SJSA1 (cell line): ENCODE data around the gene ICAM3. TPM values are rescaled to one million over a fixed set of nuclear protein-coding genes. Genes with fewer than 3 reads are reported as not detected.
A peak's percentile ranks its signal among the peaks of the same experiment; 100 is the strongest.

Source experiments
- DNase-seq, 2 experiments: peaks; one replicate each; pipeline ENCODE4 v3.0.0-alpha.2; 2015 to 2020; ENCODE audit warnings: low spot score in 2 of 2, low read depth in 1 of 2
- H3K27ac ChIP-seq: fragments of 250-450 bp; sonication (Bioruptor Pico); 2 replicates; pipeline ENCODE4 v1.5.1; 2020; ENCODE audit warnings: mild to moderate bottlenecking, moderate library complexity
- H3K27me3 ChIP-seq: fragments of 250-450 bp; sonication (Bioruptor Pico); replicated peaks from 2 replicates; pipeline ENCODE4 v1.5.1; 2020; ENCODE audit warnings: mild to moderate bottlenecking, moderate library complexity
- H3K36me3 ChIP-seq: fragments of 250-450 bp; sonication (Bioruptor Pico); 2 replicates; pipeline ENCODE4 v1.5.1; 2020; ENCODE audit warnings: mild to moderate bottlenecking
- H3K4me1 ChIP-seq: fragments of 250-450 bp; sonication (Bioruptor Pico); replicated peaks from 2 replicates; pipeline ENCODE4 v1.6.1; 2021; ENCODE audit warnings: mild to moderate bottlenecking
- H3K4me3 ChIP-seq: fragments of 250-450 bp; sonication (Bioruptor Pico); 2 replicates; pipeline ENCODE4 v1.5.1; 2020; ENCODE audit warnings: mild to moderate bottlenecking
- H3K9me3 ChIP-seq: fragments of 250-450 bp; sonication (Bioruptor Pico); replicated peaks from 2 replicates; pipeline ENCODE4 v1.5.1; 2020; ENCODE audit warnings: mild to moderate bottlenecking
- total RNA-seq: library from RNA; depleted of rRNA; stranded (reverse); fragments of >200 nt; shearing (Covaris generic); gene quantifications from 2 replicates; pipeline ENCODE4 v1.2.3, GENCODE V29; 2014

The ICAM3 gene
- total RNA-seq, 1 experiment from 2014 or later: 8.1 TPM

GRCh38 chr19:10318807-10319682 is 20.4 kb downstream of the ICAM3 start:
- H3K36me3 ChIP-seq: peaks cover 81% of the 10 kb centered on the region
- H3K4me3 ChIP-seq: no peak overlapping the region
- no peak overlapping the region for H3K27ac ChIP-seq
- DNase-seq: no peak
- H3K27me3 ChIP-seq: no peaks in the 10 kb centered on the region
- peaks cover 7% of the 10 kb centered on the region; the same call in 1 of the 2 replicates for H3K4me1 ChIP-seq
- H3K9me3 ChIP-seq: no peaks in the 10 kb centered on the region

- H3K36me3 ChIP-seq: peaks cover 75% of the 10 kb centered on the region
- DNase-seq: no peak
Measured at GRCh38 chr19:10317857-10318462, 21.5 kb downstream of the ICAM3 start.

GRCh38 chr19:10317045-10317856 is 22.2 kb downstream of the ICAM3 start:
- Histone ChIP-seq H3K9me3 (no peaks in the 10 kb centered on the region), H3K4me1 (peaks cover 7% of the 10 kb centered on the region; the same call in 1 of the 2 replicates), H3K27me3 (no peaks in the 10 kb centered on the region), H3K27ac (no peak overlapping the region), H3K4me3 (no peak overlapping the region), H3K36me3 (peaks cover 71% of the 10 kb centered on the region)
- no peak for DNase-seq

More at GRCh38 chr19:10317857-10318462, 21.5 kb downstream of the ICAM3 start:
- Histone ChIP-seq H3K9me3 (no peaks in the 10 kb centered on the region), H3K4me3 (no peak overlapping the region), H3K4me1 (peaks cover 7% of the 10 kb centered on the region; the same call in 1 of the 2 replicates), H3K27ac (no peak overlapping the region), H3K27me3 (no peaks in the 10 kb centered on the region)

GRCh38 chr19:10316229-10317044 is 23.0 kb downstream of the ICAM3 start:
- Histone ChIP-seq H3K9me3 (no peaks in the 10 kb centered on the region), H3K4me3 (peak overlapping the region; percentile 65), H3K36me3 (peaks cover 63% of the 10 kb centered on the region), H3K27me3 (no peaks in the 10 kb centered on the region), H3K4me1 (peaks cover 7% of the 10 kb centered on the region; the same call in 1 of the 2 replicates), H3K27ac (no peak overlapping the region)
- no peak for DNase-seq

GRCh38 chr19:10315335-10316214 is 23.8 kb downstream of the ICAM3 start, which contains the start of gene FDX2:
TSS of gene FDX2 (minus strand) at chr19:10316015. CDS start at chr19:10315996, 19 bp downstream.
- peaks cover 7% of the 10 kb centered on the region; the same call in 1 of the 2 replicates for H3K4me1 ChIP-seq
- DNase-seq: peak; percentile 61 to 82
- no peaks in the 10 kb centered on the region for H3K27me3 ChIP-seq
- no peak within 1 kb of the TSS for H3K27ac ChIP-seq
- H3K9me3 ChIP-seq: no peaks in the 10 kb centered on the region
- peaks cover 55% of the 10 kb centered on the region for H3K36me3 ChIP-seq
- peak within 1 kb of the TSS; percentile 65 for H3K4me3 ChIP-seq

GRCh38 chr19:10309423-10309822 is 30.0 kb downstream of the ICAM3 start, which contains the start of gene ZGLP1:
TSS of gene ZGLP1 (minus strand) at chr19:10309815.
- DNase-seq: no peak
- Histone ChIP-seq H3K4me3 (no peak within 1 kb of the TSS), H3K36me3 (peaks cover 26% of the 10 kb centered on the region), H3K27ac (no peak within 1 kb of the TSS), H3K27me3 (no peaks in the 10 kb centered on the region), H3K9me3 (no peaks in the 10 kb centered on the region), H3K4me1 (peaks cover 14% of the 10 kb centered on the region)

- no peak overlapping the region for H3K4me3 ChIP-seq
- H3K36me3 ChIP-seq: peaks cover 13% of the 10 kb centered on the region; the same call in 1 of the 2 replicates
- DNase-seq: no peak
- no peak overlapping the region for H3K27ac ChIP-seq
- no peaks in the 10 kb centered on the region for H3K9me3 ChIP-seq
- H3K4me1 ChIP-seq: peaks cover 25% of the 10 kb centered on the region
- H3K27me3 ChIP-seq: no peaks in the 10 kb centered on the region
Measured at GRCh38 chr19:10306327-10306726, 33.1 kb downstream of the ICAM3 start.

- peak overlapping the region; percentile 42; the same call in 1 of the 2 replicates for H3K27ac ChIP-seq
- DNase-seq: no peak
- H3K9me3 ChIP-seq: no peaks in the 10 kb centered on the region
- H3K4me1 ChIP-seq: peaks cover 25% of the 10 kb centered on the region
- no peak overlapping the region for H3K4me3 ChIP-seq
- no peaks in the 10 kb centered on the region for H3K27me3 ChIP-seq
- peaks cover 13% of the 10 kb centered on the region; the same call in 1 of the 2 replicates for H3K36me3 ChIP-seq
Measured at GRCh38 chr19:10305139-10305806, 34.2 kb downstream of the ICAM3 start.

GRCh38 chr19:10299545-10300458 is 39.6 kb downstream of the ICAM3 start:
- Histone ChIP-seq H3K4me1 (peaks cover 15% of the 10 kb centered on the region), H3K27ac (no peak overlapping the region), H3K4me3 (no peak overlapping the region), H3K9me3 (no peaks in the 10 kb centered on the region), H3K27me3 (no peaks in the 10 kb centered on the region), H3K36me3 (no peaks in the 10 kb centered on the region)
- DNase-seq: no peak

GRCh38 chr19:10295847-10296591 is 43.4 kb downstream of the ICAM3 start:
- Histone ChIP-seq H3K36me3 (no peaks in the 10 kb centered on the region), H3K27me3 (peaks cover 11% of the 10 kb centered on the region), H3K4me3 (no peak overlapping the region), H3K9me3 (no peaks in the 10 kb centered on the region; the same call in none of the 2 replicates), H3K4me1 (peaks cover 18% of the 10 kb centered on the region), H3K27ac (no peak overlapping the region)
- DNase-seq: no peak
